Posterior cingulate gyrus (tissue), 11 donors: Measurements from ENCODE around the gene PLEKHM3.
"Not testable (repeated sequence)": the region's sequence is repeated elsewhere in the genome, so short reads cannot be mapped to it uniquely, and the experiment has no call there.

Experiments used
- DNase-seq, 10 donors: peaks; one replicate each; pipeline versions ENCODE4 v3.0.0 to v3.0.0-alpha.2; 2020 to 2021; ENCODE audit warnings: mixed read lengths in 3 of 10
- intact Hi-C: fragments of 100-400 bp; cut with DNase I; formaldehyde crosslinking; loops from one replicate; pipeline ENCODE4 v1.15.1; 2023

PLEKHM3 gene

GRCh38 chr2:207929923-207930322 is 95.4 kb downstream of the PLEKHM3 start:
- no peak for DNase-seq
- intact Hi-C loops = loop anchor here (10.0 kb wide), 1 partner anchor 345 kb away; no protein-coding TSS in a partner anchor

- no peak for DNase-seq
- intact Hi-C loops = loop anchor here (10.0 kb wide), 1 partner anchor 347 kb away; no protein-coding TSS in a partner anchor
These were observed 97.2 kb downstream of the PLEKHM3 start for GRCh38 chr2:207928079-207928478.

- intact Hi-C loops = loop anchor here (10.0 kb wide), 1 partner anchor 348 kb away; no protein-coding TSS in a partner anchor
- no peak for DNase-seq
These were observed 98.4 kb downstream of the PLEKHM3 start for GRCh38 chr2:207926989-207927300.

DNA sequence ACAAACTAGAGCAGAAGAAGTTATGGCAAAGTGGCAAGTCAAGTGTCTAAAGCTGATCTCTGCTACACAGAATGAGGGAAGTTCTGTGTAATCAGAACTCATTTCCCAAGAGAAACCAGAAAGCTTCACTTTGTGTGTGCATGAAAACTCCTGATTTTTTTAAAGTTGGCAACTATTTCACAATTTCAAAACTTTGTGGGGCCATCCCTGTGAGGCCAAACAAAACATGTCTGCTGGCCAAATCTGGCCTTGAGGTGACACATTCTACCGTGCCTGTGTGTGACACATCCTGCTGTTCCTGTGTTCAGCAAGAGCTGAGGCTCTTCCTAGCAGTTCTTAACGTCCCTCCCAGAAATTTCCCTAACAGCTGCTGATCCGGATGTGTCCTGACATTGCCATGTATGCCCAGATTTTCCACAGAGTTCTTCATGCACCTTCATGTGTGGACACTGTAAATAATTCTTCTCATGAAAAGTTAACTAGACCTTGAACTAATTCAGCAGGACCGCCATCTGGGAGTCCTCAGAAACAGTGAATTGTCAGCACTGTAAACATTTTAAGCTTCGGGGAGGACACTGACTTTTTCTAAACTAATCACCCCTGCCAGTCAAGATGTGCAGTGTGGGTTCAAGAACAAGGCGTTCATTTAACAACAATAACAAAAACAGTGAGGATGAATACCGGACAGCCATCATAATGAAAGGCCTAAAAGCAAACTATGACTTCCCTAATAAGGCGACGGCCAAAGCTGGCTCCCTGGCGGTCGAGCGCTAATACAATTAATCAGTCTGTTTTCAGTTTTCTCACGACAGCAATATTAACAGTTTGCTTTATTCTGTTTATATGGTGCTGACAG is 99.0 kb downstream of the PLEKHM3 start:
- DNase-seq = no peak
- intact Hi-C loops = loop anchor here (10.0 kb wide), 1 partner anchor 348 kb away; no protein-coding TSS in a partner anchor

DNA sequence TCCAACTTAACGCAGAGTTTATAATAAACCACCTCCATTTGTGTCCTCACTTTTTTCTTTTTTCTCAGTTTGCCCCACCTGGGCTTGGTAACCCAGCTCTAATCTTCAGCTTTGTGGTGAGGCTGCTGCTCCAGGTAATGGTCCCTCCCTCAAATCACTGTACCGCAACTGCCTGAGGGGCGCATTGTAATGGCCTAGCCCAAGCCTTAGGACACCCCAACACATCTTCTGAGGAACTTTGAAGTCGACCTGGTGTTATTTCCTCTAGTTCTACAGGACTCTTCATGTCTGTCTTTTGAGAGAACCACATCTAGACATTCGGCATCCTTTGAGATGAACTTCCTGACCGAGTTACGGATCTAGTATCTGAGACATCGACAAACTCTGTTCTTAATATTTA is 99.7 kb downstream of the PLEKHM3 start:
- no peak for DNase-seq
- intact Hi-C loops = loop anchor here (10.0 kb wide), 1 partner anchor 349 kb away; no protein-coding TSS in a partner anchor

- DNase-seq = no peak
- intact Hi-C loops = loop anchor here (10.0 kb wide), 1 partner anchor 353 kb away; no protein-coding TSS in a partner anchor
These were observed 103.7 kb downstream of the PLEKHM3 start for GRCh38 chr2:207921606-207922005.

DNA sequence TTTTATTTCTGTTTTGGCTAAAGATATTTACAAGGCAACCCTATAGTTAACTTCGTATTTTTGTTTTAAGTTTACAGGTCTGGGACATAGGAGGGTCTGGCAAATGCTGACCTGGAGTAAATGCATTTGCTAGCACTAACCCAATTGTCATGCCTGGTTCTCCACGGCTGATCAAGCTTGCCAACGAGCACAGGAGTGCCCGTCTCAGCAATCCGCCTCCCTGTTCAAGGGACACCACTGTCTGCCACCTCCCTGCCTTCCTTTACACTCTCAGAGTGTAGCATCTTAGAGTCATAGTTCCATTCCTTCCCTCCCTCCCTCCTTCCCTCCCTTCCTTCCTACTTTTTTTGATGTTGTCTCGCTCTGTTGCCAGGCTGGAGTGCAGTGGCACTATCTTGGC is 104.6 kb downstream of the PLEKHM3 start:
- DNase-seq = peak in 1 of 10 donors; percentile 20

GRCh38 chr2:207920321-207920720 is 105.0 kb downstream of the PLEKHM3 start:
- intact Hi-C loops = loop anchor here (10.0 kb wide), 1 partner anchor 354 kb away; no protein-coding TSS in a partner anchor
- DNase-seq = no peak

More for the DNA sequence above, 104.6 kb downstream of the PLEKHM3 start:
- intact Hi-C loops = loop anchor here (10.0 kb wide), 1 partner anchor 354 kb away; no protein-coding TSS in a partner anchor

GRCh38 chr2:207919164-207919919 is 106.0 kb downstream of the PLEKHM3 start:
- DNase-seq = no peak

DNA sequence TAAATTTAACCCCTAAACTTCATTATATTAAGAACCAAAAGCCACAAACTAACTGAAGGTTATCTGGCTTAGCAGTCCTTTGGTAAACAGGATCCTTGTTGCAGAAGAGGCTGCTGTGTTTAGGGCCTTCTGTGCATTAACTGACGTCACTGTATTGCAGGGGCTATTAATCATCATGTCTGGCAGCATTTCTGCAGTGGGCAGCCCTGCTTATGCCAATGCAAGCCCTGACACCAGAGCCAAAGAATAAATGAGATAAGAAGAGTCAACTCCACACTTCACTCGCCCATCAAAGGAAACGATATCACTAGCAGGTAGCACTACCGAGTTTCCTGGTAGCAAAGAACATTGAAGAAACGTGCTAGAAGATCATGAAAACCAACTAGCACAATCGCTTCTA is 110.6 kb downstream of the PLEKHM3 start:
- DNase-seq = no peak
- intact Hi-C loops = no loop called here

More at GRCh38 chr2:207919164-207919919, 106.0 kb downstream of the PLEKHM3 start:
- intact Hi-C loops = no loop called here

GRCh38 chr2:207913772-207914358 is 111.5 kb downstream of the PLEKHM3 start:
- DNase-seq = no peak
- intact Hi-C loops = no loop called here

- intact Hi-C loops = no loop called here
- DNase-seq = no peak
These were observed 113.5 kb downstream of the PLEKHM3 start for GRCh38 chr2:207911856-207912255.

GRCh38 chr2:207911215-207911614 is 114.1 kb downstream of the PLEKHM3 start:
- no peak for DNase-seq
- intact Hi-C loops = no loop called here

DNA sequence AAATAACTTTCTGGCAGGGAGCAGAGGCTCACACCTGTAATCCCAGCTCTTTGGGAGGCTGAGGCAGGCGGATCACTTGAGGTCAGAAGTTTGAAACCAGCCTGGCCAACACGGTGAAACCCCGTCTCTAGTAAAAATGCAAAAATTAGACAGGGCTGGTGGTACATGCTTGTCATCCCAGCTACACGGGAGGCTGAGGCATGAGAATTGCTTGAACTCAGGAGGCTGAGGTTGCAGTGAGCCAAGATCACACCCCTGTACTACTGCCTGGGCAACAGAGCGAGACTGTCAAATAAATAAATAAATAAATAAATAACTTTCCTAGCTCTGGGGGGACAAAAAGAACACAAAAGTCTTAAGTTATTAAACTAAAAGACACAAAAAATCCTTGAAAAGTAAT is 118.8 kb downstream of the PLEKHM3 start:
- intact Hi-C loops, DNase-seq: not testable (repeated sequence)

- intact Hi-C loops = no loop called here
- no peak for DNase-seq
These were observed 119.8 kb downstream of the PLEKHM3 start for GRCh38 chr2:207905546-207905945.

GRCh38 chr2:207903236-207903635 is 122.1 kb downstream of the PLEKHM3 start:
- intact Hi-C loops = no loop called here
- no peak for DNase-seq

GRCh38 chr2:207902821-207903220 is 122.5 kb downstream of the PLEKHM3 start:
- intact Hi-C loops = no loop called here
- no peak for DNase-seq

GRCh38 chr2:207901829-207902228 is 123.5 kb downstream of the PLEKHM3 start:
- intact Hi-C loops = no loop called here
- no peak for DNase-seq

- intact Hi-C loops = no loop called here
- DNase-seq = no peak
These were observed 123.9 kb downstream of the PLEKHM3 start for GRCh38 chr2:207901401-207901800.

DNA sequence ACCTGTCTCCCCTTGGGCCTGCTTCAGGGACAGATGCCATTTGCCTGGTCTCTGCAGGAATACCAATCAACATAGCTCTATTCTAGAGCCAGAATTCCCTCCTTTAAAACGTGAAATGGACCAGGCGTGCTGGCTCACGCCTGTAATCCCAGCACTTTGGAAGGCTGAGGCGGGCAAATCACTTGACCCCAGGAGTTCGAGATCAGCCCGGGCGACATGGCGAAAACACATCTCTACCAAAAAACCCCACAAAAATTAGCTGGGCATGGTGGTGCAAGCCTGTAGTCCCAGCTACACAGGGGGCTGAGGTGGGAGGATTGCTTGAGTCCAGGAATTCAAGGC is 127.0 kb downstream of the PLEKHM3 start:
- intact Hi-C loops = no loop called here
- no peak for DNase-seq
